Measurements from ENCODE around the gene ENPP3. TPM values are rescaled to one million over a fixed set of nuclear protein-coding genes. Genes with fewer than 3 reads are reported as not detected.

ENPP3 gene
- total RNA-seq, 1 donor from 2014 or later: 0.14 TPM

DNA sequence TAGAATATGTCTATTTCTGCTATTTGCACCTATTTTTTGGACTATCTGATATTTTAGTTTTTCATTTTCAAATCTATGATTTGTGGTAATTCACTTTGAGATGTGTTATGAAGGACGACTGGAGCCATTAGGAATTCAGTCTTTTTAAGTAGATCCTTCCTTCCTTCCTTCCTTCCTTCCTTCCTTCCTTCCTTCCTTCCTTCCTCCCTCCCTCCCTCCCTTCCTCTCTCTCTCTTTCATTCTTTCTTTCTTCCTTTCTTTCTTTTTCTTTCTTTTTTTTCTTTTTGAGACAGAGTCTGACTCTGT lies 124.6 kb downstream of the ENPP3 start:
- DNase-seq (ENCODE audit: low read depth, low spot score): no peak
- Mint-ChIP-seq H3K4me3 (no peak overlapping the region), H3K36me3 (ENCODE audit: low read depth) (no peaks in the 10 kb centered on the region), H3K27me3 (ENCODE audit: low read depth) (no peaks in the 10 kb centered on the region), H3K4me1 (no peaks in the 10 kb centered on the region), H3K9me3 (peaks cover 2% of the 10 kb centered on the region), H3K27ac (ENCODE audit: unreplicated experiment) (no peak overlapping the region)
- TF ChIP-seq, protein P1, sequence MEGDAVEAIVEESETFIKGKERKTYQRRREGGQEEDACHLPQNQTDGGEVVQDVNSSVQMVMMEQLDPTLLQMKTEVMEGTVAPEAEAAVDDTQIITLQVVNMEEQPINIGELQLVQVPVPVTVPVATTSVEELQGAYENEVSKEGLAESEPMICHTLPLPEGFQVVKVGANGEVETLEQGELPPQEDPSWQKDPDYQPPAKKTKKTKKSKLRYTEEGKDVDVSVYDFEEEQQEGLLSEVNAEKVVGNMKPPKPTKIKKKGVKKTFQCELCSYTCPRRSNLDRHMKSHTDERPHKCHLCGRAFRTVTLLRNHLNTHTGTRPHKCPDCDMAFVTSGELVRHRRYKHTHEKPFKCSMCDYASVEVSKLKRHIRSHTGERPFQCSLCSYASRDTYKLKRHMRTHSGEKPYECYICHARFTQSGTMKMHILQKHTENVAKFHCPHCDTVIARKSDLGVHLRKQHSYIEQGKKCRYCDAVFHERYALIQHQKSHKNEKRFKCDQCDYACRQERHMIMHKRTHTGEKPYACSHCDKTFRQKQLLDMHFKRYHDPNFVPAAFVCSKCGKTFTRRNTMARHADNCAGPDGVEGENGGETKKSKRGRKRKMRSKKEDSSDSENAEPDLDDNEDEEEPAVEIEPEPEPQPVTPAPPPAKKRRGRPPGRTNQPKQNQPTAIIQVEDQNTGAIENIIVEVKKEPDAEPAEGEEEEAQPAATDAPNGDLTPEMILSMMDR (conservative IDR thresholded peaks at IDR 0.05): no peak

DNA sequence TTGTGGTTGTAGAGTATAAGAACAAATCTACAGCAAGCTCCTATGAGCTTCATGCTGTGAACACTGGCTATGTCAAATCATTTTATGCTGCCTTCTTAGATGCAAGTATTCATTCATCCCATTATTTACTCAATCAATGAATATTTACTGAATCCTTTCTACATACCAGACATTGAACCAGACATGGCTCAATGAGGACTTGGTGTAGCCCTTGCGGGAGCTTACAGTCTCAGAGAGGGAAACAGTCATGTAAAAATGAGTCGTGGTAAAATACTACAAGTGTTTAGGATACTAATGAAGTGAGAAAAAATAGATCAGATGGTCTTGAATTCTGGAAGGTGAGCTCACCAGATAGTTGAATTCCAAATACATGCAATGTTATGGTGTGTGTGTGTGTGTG lies 125.9 kb downstream of the ENPP3 start:
- H3K9me3 Mint-ChIP-seq: peaks cover 2% of the 10 kb centered on the region
- H3K27me3 Mint-ChIP-seq (ENCODE audit: low read depth): no peaks in the 10 kb centered on the region
- H3K4me3 Mint-ChIP-seq: no peak overlapping the region
- TF ChIP-seq, protein P1 (conservative IDR thresholded peaks at IDR 0.05): no peak
- no peaks in the 10 kb centered on the region for H3K36me3 Mint-ChIP-seq (ENCODE audit: low read depth)
- H3K4me1 Mint-ChIP-seq: no peaks in the 10 kb centered on the region
- DNase-seq (ENCODE audit: low read depth, low spot score): no peak
- H3K27ac Mint-ChIP-seq (ENCODE audit: unreplicated experiment): no peak overlapping the region

DNA sequence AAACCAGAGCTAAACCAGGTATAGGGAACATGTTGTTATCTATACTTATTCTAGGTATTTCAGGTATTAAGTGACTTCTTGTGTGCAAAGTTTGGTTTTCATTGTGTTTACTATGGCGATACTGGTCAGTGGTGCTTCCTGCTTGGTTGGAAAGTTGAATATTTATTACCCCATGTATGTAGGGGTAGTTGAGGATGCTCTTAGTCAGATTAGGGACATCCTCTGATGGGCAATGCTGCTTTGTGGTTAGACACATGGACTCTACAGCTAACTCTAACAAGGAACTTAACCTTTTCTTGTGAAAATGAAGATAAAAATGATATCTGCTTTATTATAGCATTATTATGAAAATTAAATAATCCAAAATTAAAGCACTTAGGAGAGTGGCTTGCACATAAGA lies 126.6 kb downstream of the ENPP3 start:
- no peak for DNase-seq (ENCODE audit: low read depth, low spot score)
- no peaks in the 10 kb centered on the region for H3K27me3 Mint-ChIP-seq (ENCODE audit: low read depth)

GRCh38 chr6:131764350-131764749 lies 127.2 kb downstream of the ENPP3 start:
- H3K9me3 Mint-ChIP-seq: peaks cover 2% of the 10 kb centered on the region
- DNase-seq (ENCODE audit: low read depth, low spot score): no peak
- H3K36me3 Mint-ChIP-seq (ENCODE audit: low read depth): no peaks in the 10 kb centered on the region
- no peaks in the 10 kb centered on the region for H3K4me1 Mint-ChIP-seq
- no peaks in the 10 kb centered on the region for H3K27me3 Mint-ChIP-seq (ENCODE audit: low read depth)
- TF ChIP-seq, protein P1 (conservative IDR thresholded peaks at IDR 0.05): no peak
- no peak overlapping the region for H3K4me3 Mint-ChIP-seq
- H3K27ac Mint-ChIP-seq (ENCODE audit: unreplicated experiment): no peak overlapping the region

More for the DNA sequence above, 126.6 kb downstream of the ENPP3 start:
- H3K9me3 Mint-ChIP-seq: peaks cover 2% of the 10 kb centered on the region
- H3K27ac Mint-ChIP-seq (ENCODE audit: unreplicated experiment): no peak overlapping the region
- TF ChIP-seq, protein P1 (conservative IDR thresholded peaks at IDR 0.05): no peak
- H3K36me3 Mint-ChIP-seq (ENCODE audit: low read depth): no peaks in the 10 kb centered on the region
- no peaks in the 10 kb centered on the region for H3K4me1 Mint-ChIP-seq
- no peak overlapping the region for H3K4me3 Mint-ChIP-seq

DNA sequence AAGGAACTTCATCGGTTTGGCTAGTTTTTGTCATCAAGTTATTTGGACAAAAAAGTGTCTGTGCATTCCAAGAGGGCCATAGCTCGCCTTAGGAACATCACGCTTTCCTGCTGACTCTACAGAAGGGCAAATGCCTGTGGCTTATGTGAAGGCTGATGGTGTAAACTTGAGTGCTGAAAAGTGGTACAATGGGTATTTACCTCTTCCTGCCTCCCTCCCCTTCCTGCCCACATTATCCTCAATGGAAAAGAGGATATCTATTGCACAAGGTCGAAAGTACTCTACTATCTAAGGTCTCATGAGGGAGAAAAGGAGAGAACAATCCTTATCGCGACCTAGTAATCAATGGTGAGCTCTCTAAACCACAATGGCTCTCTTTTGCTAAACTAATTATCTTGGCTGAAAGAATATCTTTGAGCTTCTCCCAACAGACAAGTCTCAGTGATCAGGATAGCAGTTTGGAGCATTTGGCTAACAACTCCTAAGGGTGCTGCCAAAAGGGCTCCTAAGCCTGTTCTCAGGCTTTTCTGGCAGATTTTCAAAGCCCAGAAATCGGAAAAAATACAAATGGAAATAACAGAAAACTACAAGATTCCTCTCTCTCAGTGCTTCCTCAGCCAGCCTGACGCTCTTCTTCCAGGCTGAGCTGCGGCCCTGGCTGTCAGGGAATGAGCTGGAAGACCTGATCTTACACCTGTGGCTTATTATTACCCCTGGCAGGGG lies 128.1 kb downstream of the ENPP3 start:
- Mint-ChIP-seq H3K9me3 (peaks cover 2% of the 10 kb centered on the region), H3K27ac (ENCODE audit: unreplicated experiment) (no peak overlapping the region), H3K4me3 (no peak overlapping the region), H3K4me1 (no peaks in the 10 kb centered on the region), H3K36me3 (ENCODE audit: low read depth) (no peaks in the 10 kb centered on the region), H3K27me3 (ENCODE audit: low read depth) (no peaks in the 10 kb centered on the region)
- no peak for DNase-seq (ENCODE audit: low read depth, low spot score)
- TF ChIP-seq, protein P1 (conservative IDR thresholded peaks at IDR 0.05): no peak

Data from neural crest cell (in vitro differentiated cells).